ENCODE measurements around the gene RPL22.

The RPL22 gene

GRCh38 chr1:6200188-6200809, 904 bp upstream of the RPL22 start:
- DNase-seq, result no peak

GRCh38 chr1:6198646-6199297, 623 bp downstream of the RPL22 start:
- no peak for DNase-seq

GRCh38 chr1:6197746-6198427, 1.5 kb downstream of the RPL22 start:
- no peak for DNase-seq

- DNase-seq, result no peak
Observed at GRCh38 chr1:6191968-6192367, 7.4 kb downstream of the RPL22 start.

- no peak for DNase-seq
Observed at GRCh38 chr1:6188466-6188865, 10.9 kb downstream of the RPL22 start.

- no peak for DNase-seq
Observed at GRCh38 chr1:6185635-6186382, 13.6 kb downstream of the RPL22 start.

- DNase-seq, result no peak
Observed at GRCh38 chr1:6185151-6185550, 14.2 kb downstream of the RPL22 start.

- DNase-seq, result no peak
Observed at GRCh38 chr1:6184083-6184783, 15.2 kb downstream of the RPL22 start.

- no peak for DNase-seq
Observed at GRCh38 chr1:6183520-6183989, 15.8 kb downstream of the RPL22 start.

GRCh38 chr1:6181347-6181770, 18.0 kb downstream of the RPL22 start:
- DNase-seq, result no peak

- no peak for DNase-seq
Observed at GRCh38 chr1:6180707-6181311, 18.6 kb downstream of the RPL22 start.

- no peak for DNase-seq
Observed at GRCh38 chr1:6180268-6180706, 19.1 kb downstream of the RPL22 start, which contains the start of gene CHD5. CHD5 (minus strand) TSS chr1:6180321; CDS start chr1:6180023, 298 bp downstream.

GRCh38 chr1:6179564-6180175, 19.7 kb downstream of the RPL22 start:
- no peak for DNase-seq

GRCh38 chr1:6178751-6179563, 20.4 kb downstream of the RPL22 start:
- DNase-seq, result no peak

GRCh38 chr1:6177681-6178380, 21.6 kb downstream of the RPL22 start:
- DNase-seq, result no peak

GRCh38 chr1:6176779-6177178, 22.6 kb downstream of the RPL22 start:
- DNase-seq, result no peak

- no peak for DNase-seq
Observed at GRCh38 chr1:6175411-6175828, 24.0 kb downstream of the RPL22 start.

- DNase-seq, result no peak
Observed at GRCh38 chr1:6174621-6175410, 24.6 kb downstream of the RPL22 start.

- DNase-seq, result no peak
Observed at GRCh38 chr1:6172549-6172948, 26.8 kb downstream of the RPL22 start.

Data from activated CD4-positive, alpha-beta T cell treated with anti-CD3 and anti-CD28 coated beads for 1 hour (primary cell).